Measurements from ENCODE around the gene PDZK1.
"Not testable (repeated sequence)": the region's sequence is repeated elsewhere in the genome, so short reads cannot be mapped to it uniquely, and the experiment has no call there.

Gene PDZK1

DNA sequence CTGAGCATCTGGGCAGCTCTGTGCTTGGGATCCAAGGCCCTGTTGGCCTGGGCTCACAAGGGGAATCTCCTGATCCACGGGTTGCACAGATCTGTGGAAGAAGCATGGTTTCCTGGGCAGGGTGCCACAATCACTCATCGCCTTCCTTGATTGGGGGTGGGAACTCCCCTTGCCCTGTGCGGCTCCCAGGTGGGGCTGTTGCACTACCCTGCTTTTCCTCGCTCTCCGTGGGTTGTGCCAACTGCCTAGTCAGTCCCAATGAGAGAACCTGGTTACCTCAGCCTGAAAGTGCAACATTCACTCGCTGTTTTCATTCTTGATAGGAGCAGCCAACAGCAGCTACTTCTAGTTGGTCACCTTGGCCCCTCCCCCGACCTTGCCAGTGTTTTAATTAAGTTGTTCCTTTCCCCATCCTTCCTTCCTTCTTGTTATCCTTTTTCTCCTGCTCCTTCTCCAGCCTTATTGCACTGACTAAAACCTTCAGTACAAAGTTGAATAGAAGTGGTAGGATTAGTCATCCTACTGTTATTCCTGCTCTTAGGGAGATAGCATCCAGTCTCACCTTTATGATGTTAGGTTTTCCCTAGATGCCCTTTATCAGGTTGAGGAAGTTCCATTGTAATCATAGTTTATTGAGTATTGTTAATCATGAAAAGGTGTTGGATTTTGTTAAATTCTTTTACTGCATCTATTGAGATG, 50.8 kb downstream of the PDZK1 start:
- not testable (repeated sequence) for DNase-seq

DNA sequence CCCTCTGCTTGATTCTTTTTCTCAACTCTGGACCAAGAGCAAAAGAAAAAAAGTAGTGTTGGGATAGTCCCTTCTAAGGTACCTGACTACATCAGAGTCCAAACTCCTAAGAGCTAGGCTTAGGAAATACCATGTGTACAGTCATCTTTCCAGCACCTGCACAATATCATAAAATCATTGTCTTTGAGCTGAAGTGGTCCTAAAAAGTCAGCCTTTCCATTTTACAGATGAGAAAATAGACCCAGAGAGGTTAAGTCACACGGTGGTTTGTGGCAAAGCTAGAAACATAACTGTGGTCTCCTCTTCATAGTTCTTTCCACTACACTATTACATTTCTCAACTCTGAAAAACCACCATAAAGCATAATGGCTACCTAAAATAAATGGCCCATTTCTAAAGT, 63.2 kb downstream of the PDZK1 start:
- DNase-seq: not testable (repeated sequence)

DNA sequence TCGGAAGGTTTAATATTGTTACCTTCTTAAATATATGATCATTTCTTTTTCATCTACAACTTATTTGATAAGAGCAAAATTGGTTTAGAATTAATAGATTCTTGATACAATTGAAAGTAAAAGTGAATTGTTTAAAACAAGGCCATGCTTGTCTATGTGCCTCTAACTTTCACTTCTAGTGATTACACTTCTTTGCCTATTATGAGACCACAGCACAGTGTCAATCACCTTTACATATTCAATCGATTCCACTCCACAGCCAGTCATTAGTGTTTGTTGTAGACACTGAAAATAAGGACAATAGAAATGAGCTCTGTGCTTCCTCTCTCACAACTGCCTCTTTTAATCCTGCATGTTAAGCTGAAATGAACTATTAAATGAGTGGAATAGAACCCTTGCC, 65.3 kb downstream of the PDZK1 start:
- DNase-seq: not testable (repeated sequence)

DNA sequence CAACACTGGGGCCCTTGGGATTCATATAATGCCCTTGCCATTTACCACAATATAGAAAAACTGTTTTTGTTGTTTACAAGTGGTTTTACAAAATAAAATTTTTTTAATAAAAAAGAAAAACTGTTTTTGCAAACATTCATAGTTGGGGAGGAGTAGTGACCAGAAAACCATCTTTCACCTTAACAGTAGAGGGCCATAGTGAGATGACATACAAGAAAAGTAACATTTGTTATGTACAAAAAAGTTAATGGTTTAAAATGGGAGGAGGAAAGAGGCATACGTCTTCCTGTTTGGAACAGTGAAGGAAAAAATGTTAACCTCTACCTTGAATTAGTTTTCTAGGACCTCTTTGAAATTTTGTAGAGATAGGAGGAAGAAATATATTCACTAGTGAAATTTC, 70.9 kb downstream of the PDZK1 start:
- DNase-seq: not testable (repeated sequence)

DNA sequence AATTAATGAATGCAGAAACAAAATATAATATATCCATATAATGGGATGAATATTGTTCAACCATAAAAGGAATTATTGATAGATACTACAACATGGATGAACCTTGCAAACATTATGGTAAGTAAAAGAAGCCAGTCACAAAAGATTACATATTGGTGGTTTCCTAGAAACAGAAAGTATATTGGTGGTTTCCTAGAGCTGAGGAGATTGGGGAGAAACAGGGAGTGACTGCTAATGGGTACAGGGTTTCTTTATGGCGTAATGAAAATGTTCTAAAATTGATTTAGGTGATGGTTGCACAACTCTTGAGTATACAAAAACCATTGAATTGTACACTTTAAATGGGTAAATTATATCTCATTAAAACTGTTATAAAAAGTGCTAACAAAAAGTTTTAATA, 85.0 kb downstream of the PDZK1 start:
- DNase-seq: not testable (repeated sequence)

Measured in inflammatory macrophage treated with lipopolysaccharide for 1 hour (primary cell).